Fibroblast of pulmonary artery (primary cell): ENCODE data around the gene C6.

Experiments used
- DNase-seq: peaks from one replicate; pipeline ENCODE4 v3.0.0-alpha.2; 2010; ENCODE audit warnings: low read depth
- H3K4me3 ChIP-seq: replicated peaks from 2 replicates; pipeline ENCODE4 v1.5.1; 2011; ENCODE audit warnings: low read depth, mild to moderate bottlenecking, control low read depth, low read length, moderate library complexity
- TF ChIP-seq, protein P1 (sequence below): IDR thresholded peaks from 2 replicates; pipeline ENCODE4 v1.5.1; 2011; ENCODE audit warnings: mild to moderate bottlenecking, control low read depth, low read length, inconsistent platforms; ENCODE audit errors: missing control alignments

The C6 gene

DNA sequence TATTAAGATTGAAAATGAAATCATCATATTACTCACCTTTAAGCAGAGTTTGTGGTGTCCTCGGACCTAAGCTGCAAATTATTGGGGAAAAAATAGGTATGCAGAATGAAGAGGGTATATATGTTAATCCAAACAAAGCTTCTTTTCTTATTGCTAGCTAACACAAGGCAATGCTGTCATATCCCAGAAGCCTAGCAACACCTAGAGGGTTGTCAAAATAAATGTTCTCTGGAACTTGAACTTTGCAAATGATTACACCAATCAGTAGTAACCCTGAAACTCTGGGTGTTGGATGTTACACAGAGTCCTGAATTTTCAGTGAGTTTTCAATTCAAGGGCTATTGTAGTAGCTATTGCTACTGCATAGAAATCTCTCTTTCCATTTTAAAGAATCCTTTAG lies at the start of gene C6:
Gene C6 (minus strand): TSS at position 193 of the 400 bp plus-strand sequence. CDS start 10,302 bp downstream, outside the sequence.
- peak; percentile 11 for DNase-seq
- H3K4me3 ChIP-seq = no peak within 1 kb of the TSS
- TF ChIP-seq, protein P1, sequence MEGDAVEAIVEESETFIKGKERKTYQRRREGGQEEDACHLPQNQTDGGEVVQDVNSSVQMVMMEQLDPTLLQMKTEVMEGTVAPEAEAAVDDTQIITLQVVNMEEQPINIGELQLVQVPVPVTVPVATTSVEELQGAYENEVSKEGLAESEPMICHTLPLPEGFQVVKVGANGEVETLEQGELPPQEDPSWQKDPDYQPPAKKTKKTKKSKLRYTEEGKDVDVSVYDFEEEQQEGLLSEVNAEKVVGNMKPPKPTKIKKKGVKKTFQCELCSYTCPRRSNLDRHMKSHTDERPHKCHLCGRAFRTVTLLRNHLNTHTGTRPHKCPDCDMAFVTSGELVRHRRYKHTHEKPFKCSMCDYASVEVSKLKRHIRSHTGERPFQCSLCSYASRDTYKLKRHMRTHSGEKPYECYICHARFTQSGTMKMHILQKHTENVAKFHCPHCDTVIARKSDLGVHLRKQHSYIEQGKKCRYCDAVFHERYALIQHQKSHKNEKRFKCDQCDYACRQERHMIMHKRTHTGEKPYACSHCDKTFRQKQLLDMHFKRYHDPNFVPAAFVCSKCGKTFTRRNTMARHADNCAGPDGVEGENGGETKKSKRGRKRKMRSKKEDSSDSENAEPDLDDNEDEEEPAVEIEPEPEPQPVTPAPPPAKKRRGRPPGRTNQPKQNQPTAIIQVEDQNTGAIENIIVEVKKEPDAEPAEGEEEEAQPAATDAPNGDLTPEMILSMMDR = no peak

DNA sequence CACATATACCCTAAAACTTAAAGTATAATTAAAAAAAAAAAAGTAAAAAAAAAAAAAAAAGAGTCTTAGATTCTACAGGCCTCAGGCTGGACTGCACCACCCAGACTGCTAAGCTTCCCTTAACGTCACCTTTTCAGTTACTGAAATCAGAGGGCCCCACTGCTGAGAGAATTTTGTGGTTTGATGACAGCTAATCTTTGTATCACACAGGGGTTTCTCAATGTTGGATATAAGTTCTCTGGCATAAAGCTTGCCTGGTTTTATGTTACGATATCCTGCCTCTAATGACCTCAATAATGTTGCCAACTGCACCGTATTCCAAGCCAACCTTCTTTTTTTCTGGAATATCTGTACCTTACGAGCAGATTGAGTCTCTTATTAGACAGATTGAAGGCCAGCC lies 43.1 kb upstream of the C6 start:
- peak; percentile 85 for DNase-seq
- TF ChIP-seq, protein P1 = no peak

DNA sequence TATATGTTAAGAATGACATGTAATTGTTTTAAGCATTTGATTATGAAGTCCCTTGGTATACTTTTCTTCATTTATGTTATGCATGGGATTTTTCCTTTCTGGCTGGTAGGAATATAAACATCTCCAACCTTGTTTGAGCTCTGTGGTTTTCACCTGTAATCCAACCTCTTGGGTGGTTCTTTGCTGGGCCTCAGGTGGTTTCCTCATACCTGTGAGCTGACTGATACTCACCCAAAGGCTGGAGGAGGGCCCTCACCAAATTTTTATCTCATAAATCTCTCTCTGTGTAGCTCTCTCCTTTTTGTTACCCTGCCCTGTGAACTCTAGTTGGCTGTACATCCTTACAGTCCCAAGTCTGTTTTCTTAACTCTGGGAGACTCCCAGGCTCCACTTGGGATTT lies 39.8 kb upstream of the C6 start:
- TF ChIP-seq, protein P1 = no peak
- H3K4me3 ChIP-seq = no peak overlapping the region
- DNase-seq = no peak

More for the DNA sequence above, 43.1 kb upstream of the C6 start:
- H3K4me3 ChIP-seq = no peak overlapping the region

DNA sequence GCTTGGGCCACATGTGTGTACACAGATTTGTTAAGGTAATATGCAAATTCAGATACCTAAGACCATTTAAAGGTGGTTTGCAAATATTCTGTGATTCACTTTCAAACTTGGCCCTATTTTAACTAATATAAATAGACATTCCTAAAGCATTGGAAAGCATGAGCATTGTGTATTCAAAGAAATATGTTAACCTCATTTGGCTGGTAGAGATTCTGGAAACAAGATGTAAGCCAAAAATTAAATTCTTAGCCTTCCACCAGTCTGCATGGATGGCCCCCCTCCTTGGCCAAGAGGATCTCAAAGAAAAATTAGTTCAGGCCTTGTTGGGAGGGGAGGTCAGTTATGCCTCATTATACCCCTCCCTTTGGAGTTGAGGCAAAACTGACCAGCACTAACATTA lies 38.7 kb upstream of the C6 start:
- no peak for DNase-seq
- H3K4me3 ChIP-seq = no peak overlapping the region
- TF ChIP-seq, protein P1 = no peak

DNA sequence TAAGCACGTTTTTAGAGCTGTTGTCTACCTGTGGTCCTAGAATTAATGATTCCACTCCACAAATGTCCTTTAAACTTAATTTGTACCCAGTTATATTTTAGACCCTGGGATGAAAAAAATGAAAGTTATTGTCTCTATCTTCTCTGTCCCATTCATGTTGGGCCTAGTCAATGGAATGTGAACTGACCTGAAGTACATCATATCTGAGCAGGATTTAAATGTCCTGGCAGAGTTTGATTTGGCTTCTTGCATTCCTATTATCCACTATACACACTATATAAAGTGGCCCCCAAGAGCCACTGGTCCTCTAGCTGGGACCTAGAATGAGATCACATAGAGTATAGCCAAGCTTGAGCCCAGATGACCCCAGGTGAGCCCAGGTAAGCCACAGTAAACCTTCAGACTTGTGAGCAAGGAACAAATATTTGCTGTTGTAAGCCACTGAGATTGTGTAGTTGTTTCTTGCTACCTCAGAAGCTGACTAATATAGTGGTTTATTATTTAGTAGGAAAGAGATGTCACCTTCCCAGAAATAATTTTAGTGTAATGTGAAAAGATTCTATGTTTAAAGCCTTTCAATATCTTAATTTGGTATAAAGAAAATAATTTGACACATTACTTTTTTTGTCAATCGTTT lies 37.1 kb upstream of the C6 start:
- no peak overlapping the region for H3K4me3 ChIP-seq
- DNase-seq = no peak
- TF ChIP-seq, protein P1 = no peak

DNA sequence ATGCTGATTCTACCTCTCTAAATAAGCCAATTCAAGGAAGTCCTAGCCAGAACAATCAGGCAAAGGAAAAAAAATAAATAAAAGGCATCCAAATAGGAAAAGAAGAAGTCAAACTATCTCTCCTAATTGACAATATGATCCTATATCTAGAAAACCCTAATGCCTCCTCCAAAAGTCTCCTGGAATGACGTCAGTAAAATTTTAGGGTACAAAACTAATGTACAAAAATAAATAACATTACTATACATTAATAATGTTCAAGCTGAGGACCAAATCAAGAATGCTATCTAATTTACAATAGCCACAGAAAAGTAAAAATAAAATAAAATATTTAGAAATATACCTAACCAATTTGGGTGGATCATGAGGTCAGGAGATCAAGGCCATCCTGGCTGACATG lies 33.8 kb upstream of the C6 start:
- TF ChIP-seq, protein P1 = no peak
- DNase-seq = no peak
- no peak overlapping the region for H3K4me3 ChIP-seq

DNA sequence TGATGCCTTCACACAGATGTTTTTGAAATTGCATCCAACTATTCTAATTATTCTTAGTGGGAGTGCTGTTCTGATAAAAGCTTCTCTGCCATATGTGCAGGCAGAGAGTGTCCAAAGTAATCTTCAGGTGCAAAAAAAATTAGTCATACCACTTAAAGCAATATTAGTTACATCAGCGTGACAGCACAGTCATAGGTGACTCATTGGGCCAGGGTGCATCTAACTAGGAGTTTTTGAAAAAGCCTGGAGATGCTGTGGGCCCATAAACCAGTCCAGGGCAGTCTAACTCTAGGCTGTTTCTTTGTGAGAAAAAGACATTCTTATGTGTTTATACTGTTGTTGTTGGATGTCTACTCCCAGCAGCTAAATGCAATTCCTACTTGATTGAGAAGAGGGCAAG lies 33.0 kb upstream of the C6 start:
- DNase-seq = peak; percentile 87
- TF ChIP-seq, protein P1 = no peak
- H3K4me3 ChIP-seq = no peak overlapping the region
